Measurements from ENCODE around the gene GAS2. TPM values are rescaled to one million over a fixed set of nuclear protein-coding genes. Genes with fewer than 3 reads are reported as not detected.

The GAS2 gene
- total RNA-seq, 1 donor from 2014 or later = 42.8 TPM

GRCh38 chr11:22830082-22830414, 163.6 kb downstream of the GAS2 start:
- peak overlapping the region; percentile 60 to 86 (median 72) for H3K4me3 ChIP-seq (ENCODE audit: low read length in 3 of 3)
- peaks cover 0 to 4% (median 3%) of the 10 kb centered on the region in 3 donors for H3K4me1 ChIP-seq (ENCODE audit: control insufficient read depth in 3 of 3, insufficient read depth in 3 of 3, low read length in 3 of 3)
- peaks cover 0 to 3% (median 2%) of the 10 kb centered on the region in 3 donors for H3K36me3 ChIP-seq (ENCODE audit: control insufficient read depth in 3 of 3, insufficient read depth in 3 of 3, low read length in 3 of 3)
- no peaks in the 10 kb centered on the region for H3K9me3 ChIP-seq (ENCODE audit: control insufficient read depth in 3 of 3, low read length in 3 of 3)
- H3K27me3 ChIP-seq (ENCODE audit: control insufficient read depth in 3 of 3, insufficient read depth in 3 of 3, low read length in 3 of 3) = no peaks in the 10 kb centered on the region
- no peak overlapping the region for H3K9ac ChIP-seq (ENCODE audit: low read depth in 1 of 3, low read length in 3 of 3)
- H3K27ac ChIP-seq (ENCODE audit: low read depth, low read length) = no peak overlapping the region

- no peaks in the 10 kb centered on the region for H3K9me3 ChIP-seq (ENCODE audit: control insufficient read depth in 3 of 3, low read length in 3 of 3)
- peaks cover 0 to 4% (median 3%) of the 10 kb centered on the region in 3 donors for H3K4me1 ChIP-seq (ENCODE audit: control insufficient read depth in 3 of 3, insufficient read depth in 3 of 3, low read length in 3 of 3)
- H3K27me3 ChIP-seq (ENCODE audit: control insufficient read depth in 3 of 3, insufficient read depth in 3 of 3, low read length in 3 of 3) = no peaks in the 10 kb centered on the region
- no peak overlapping the region for H3K9ac ChIP-seq (ENCODE audit: low read depth in 1 of 3, low read length in 3 of 3)
- H3K4me3 ChIP-seq (ENCODE audit: low read length in 3 of 3) = no peak overlapping the region
- H3K27ac ChIP-seq (ENCODE audit: low read depth, low read length) = no peak overlapping the region
- no peaks in the 10 kb centered on the region for H3K36me3 ChIP-seq (ENCODE audit: control insufficient read depth in 3 of 3, insufficient read depth in 3 of 3, low read length in 3 of 3)
These were observed 166.1 kb downstream of the GAS2 start for GRCh38 chr11:22832315-22833015.

- Histone ChIP-seq H3K4me3 (ENCODE audit: low read length in 3 of 3) (no peak overlapping the region), H3K9ac (ENCODE audit: low read depth in 1 of 3, low read length in 3 of 3) (no peak overlapping the region), H3K4me1 (ENCODE audit: control insufficient read depth in 3 of 3, insufficient read depth in 3 of 3, low read length in 3 of 3) (no peaks in the 10 kb centered on the region), H3K27me3 (ENCODE audit: control insufficient read depth in 3 of 3, insufficient read depth in 3 of 3, low read length in 3 of 3) (no peaks in the 10 kb centered on the region), H3K36me3 (ENCODE audit: control insufficient read depth in 3 of 3, insufficient read depth in 3 of 3, low read length in 3 of 3) (no peaks in the 10 kb centered on the region), H3K27ac (ENCODE audit: low read depth, low read length) (no peak overlapping the region), H3K9me3 (ENCODE audit: control insufficient read depth in 3 of 3, low read length in 3 of 3) (no peaks in the 10 kb centered on the region)
These were observed 180.3 kb downstream of the GAS2 start for GRCh38 chr11:22846726-22847125.

GRCh38 chr11:22851477-22851876, 185.1 kb downstream of the GAS2 start:
- Histone ChIP-seq H3K27ac (ENCODE audit: low read depth, low read length) (no peak overlapping the region), H3K9me3 (ENCODE audit: control insufficient read depth in 3 of 3, low read length in 3 of 3) (no peaks in the 10 kb centered on the region), H3K4me3 (ENCODE audit: low read length in 3 of 3) (no peak overlapping the region), H3K27me3 (ENCODE audit: control insufficient read depth in 3 of 3, insufficient read depth in 3 of 3, low read length in 3 of 3) (no peaks in the 10 kb centered on the region), H3K36me3 (ENCODE audit: control insufficient read depth in 3 of 3, insufficient read depth in 3 of 3, low read length in 3 of 3) (no peaks in the 10 kb centered on the region), H3K4me1 (ENCODE audit: control insufficient read depth in 3 of 3, insufficient read depth in 3 of 3, low read length in 3 of 3) (no peaks in the 10 kb centered on the region), H3K9ac (ENCODE audit: low read depth in 1 of 3, low read length in 3 of 3) (no peak overlapping the region)

- Histone ChIP-seq H3K4me1 (ENCODE audit: control insufficient read depth in 3 of 3, insufficient read depth in 3 of 3, low read length in 3 of 3) (no peaks in the 10 kb centered on the region), H3K4me3 (ENCODE audit: low read length in 3 of 3) (no peak overlapping the region), H3K9me3 (ENCODE audit: control insufficient read depth in 3 of 3, low read length in 3 of 3) (no peaks in the 10 kb centered on the region), H3K27ac (ENCODE audit: low read depth, low read length) (no peak overlapping the region), H3K36me3 (ENCODE audit: control insufficient read depth in 3 of 3, insufficient read depth in 3 of 3, low read length in 3 of 3) (no peaks in the 10 kb centered on the region), H3K9ac (ENCODE audit: low read depth in 1 of 3, low read length in 3 of 3) (no peak overlapping the region), H3K27me3 (ENCODE audit: control insufficient read depth in 3 of 3, insufficient read depth in 3 of 3, low read length in 3 of 3) (no peaks in the 10 kb centered on the region)
These were observed 193.3 kb downstream of the GAS2 start for GRCh38 chr11:22859756-22860155.

GRCh38 chr11:22860241-22860640, 193.8 kb downstream of the GAS2 start, which contains the start of gene CCDC179:
Gene CCDC179, minus strand, starts transcription at chr11:22860474. Its CDS starts 53 bp downstream, at chr11:22860421.
- Histone ChIP-seq H3K36me3 (ENCODE audit: control insufficient read depth in 3 of 3, insufficient read depth in 3 of 3, low read length in 3 of 3) (no peaks in the 10 kb centered on the region), H3K27ac (ENCODE audit: low read depth, low read length) (no peak within 1 kb of the TSS), H3K9me3 (ENCODE audit: control insufficient read depth in 3 of 3, low read length in 3 of 3) (no peaks in the 10 kb centered on the region), H3K27me3 (ENCODE audit: control insufficient read depth in 3 of 3, insufficient read depth in 3 of 3, low read length in 3 of 3) (no peaks in the 10 kb centered on the region), H3K4me3 (ENCODE audit: low read length in 3 of 3) (no peak within 1 kb of the TSS), H3K4me1 (ENCODE audit: control insufficient read depth in 3 of 3, insufficient read depth in 3 of 3, low read length in 3 of 3) (no peaks in the 10 kb centered on the region), H3K9ac (ENCODE audit: low read depth in 1 of 3, low read length in 3 of 3) (no peak within 1 kb of the TSS)

Small RNAs within 50 kb of the gene (small RNA-seq; reads per million reads assigned to genes)
- gene RNA5SP338 = 0.28 reads per million, percentile 25 among the genes with 10 or more reads in this experiment

Other genes starting within 250 kb of the GAS2 start
- gene FANCF, start 40.8 kb upstream of the GAS2 start, total RNA-seq = 12.5 TPM
- gene SVIP, start 163.2 kb downstream of the GAS2 start, total RNA-seq = 1.0 TPM
- not detected for gene CCDC179, start 193.9 kb downstream of the GAS2 start, total RNA-seq